ENCODE measurements around the gene CARD19.

CARD19 gene

GRCh38 chr9:93093127-93093876, 2.7 kb upstream of the CARD19 start:
- H3K4me3 ChIP-seq (ENCODE audit: low read depth, low read length) = no peak overlapping the region
- DNase-seq (ENCODE audit: low read depth) = peak; percentile 52
- TF ChIP-seq CTCF (IDR thresholded peaks at IDR 0.05; ENCODE audit: low read depth, low read length, missing control alignments) = no peak

GRCh38 chr9:93093877-93094657, 1.9 kb upstream of the CARD19 start:
- H3K4me3 ChIP-seq (ENCODE audit: low read depth, low read length) = no peak overlapping the region; the same call in 1 of the 2 replicates

GRCh38 chr9:93094658-93095204, 1.3 kb upstream of the CARD19 start:
- DNase-seq (ENCODE audit: low read depth) = peak; percentile 47
- TF ChIP-seq CTCF (IDR thresholded peaks at IDR 0.05; ENCODE audit: low read depth, low read length, missing control alignments) = no peak
- H3K4me3 ChIP-seq (ENCODE audit: low read depth, low read length) = peak overlapping the region; percentile 64

More at GRCh38 chr9:93093877-93094657, 1.9 kb upstream of the CARD19 start:
- no peak for DNase-seq (ENCODE audit: low read depth)
- no peak for TF ChIP-seq CTCF (IDR thresholded peaks at IDR 0.05; ENCODE audit: low read depth, low read length, missing control alignments)

GRCh38 chr9:93095205-93096130, 549 bp upstream of the CARD19 start:
- peak; percentile 87 for DNase-seq (ENCODE audit: low read depth)
- no peak for TF ChIP-seq CTCF (IDR thresholded peaks at IDR 0.05; ENCODE audit: low read depth, low read length, missing control alignments)
- peak overlapping the region; percentile 64 for H3K4me3 ChIP-seq (ENCODE audit: low read depth, low read length)

GRCh38 chr9:93096811-93097382, 880 bp downstream of the CARD19 start:
- H3K4me3 ChIP-seq (ENCODE audit: low read depth, low read length) = peak overlapping the region; percentile 87
- TF ChIP-seq CTCF (IDR thresholded peaks at IDR 0.05; ENCODE audit: low read depth, low read length, missing control alignments) = no peak
- no peak for DNase-seq (ENCODE audit: low read depth)

Data from GM12864 (cell line).